Stimulated activated CD4-positive, alpha-beta T cell treated with anti-CD3 and anti-CD28 coated beads, Interleukin-12 subunit alpha, Interleukin-12 subunit beta, amount 100 ng/mL, for 4 hours (primary cell): ENCODE measurements around the gene S100A9.
A peak's percentile ranks its signal among the peaks of the same experiment; 100 is the strongest.
"Not testable (repeated sequence)": the region's sequence is repeated elsewhere in the genome, so short reads cannot be mapped to it uniquely, and the experiment has no call there.

ENCODE experiments used
- DNase-seq: peaks from one replicate; pipeline ENCODE4 v3.0.0-alpha.2; 2020

Gene S100A9

GRCh38 chr1:153345187-153346076 lies 12.2 kb upstream of the S100A9 start:
- no peak for DNase-seq

GRCh38 chr1:153346077-153346723 lies 11.5 kb upstream of the S100A9 start:
- no peak for DNase-seq

GRCh38 chr1:153347049-153347448 lies 10.6 kb upstream of the S100A9 start:
- not testable (repeated sequence) for DNase-seq

GRCh38 chr1:153347856-153348255 lies 9.8 kb upstream of the S100A9 start:
- DNase-seq, result no peak

- no peak for DNase-seq
These were observed 8.9 kb upstream of the S100A9 start, which contains the start of gene PGLYRP4 for GRCh38 chr1:153348511-153349362. Gene PGLYRP4 (minus strand): TSS chr1:153348841. CDS start chr1:153347932, 909 bp downstream.

GRCh38 chr1:153349363-153350320 lies 8.0 kb upstream of the S100A9 start:
- no peak for DNase-seq

GRCh38 chr1:153350321-153350957 lies 7.2 kb upstream of the S100A9 start:
- DNase-seq, result no peak

- DNase-seq, result peak; percentile 58
These were observed 5.1 kb upstream of the S100A9 start for GRCh38 chr1:153352523-153352922.

- no peak for DNase-seq
These were observed 4.3 kb upstream of the S100A9 start for GRCh38 chr1:153353226-153353947.

GRCh38 chr1:153354515-153355193 lies 3.0 kb upstream of the S100A9 start:
- DNase-seq, result no peak

GRCh38 chr1:153355445-153356071 lies 2.1 kb upstream of the S100A9 start:
- peak; percentile 25 for DNase-seq

- no peak for DNase-seq
These were observed 1.1 kb upstream of the S100A9 start for GRCh38 chr1:153356392-153357075.

- no peak for DNase-seq
These were observed 390 bp upstream of the S100A9 start for GRCh38 chr1:153357076-153357852.

GRCh38 chr1:153358691-153358975 lies 979 bp downstream of the S100A9 start:
- no peak for DNase-seq

GRCh38 chr1:153359241-153359640 lies 1.6 kb downstream of the S100A9 start:
- no peak for DNase-seq

GRCh38 chr1:153360190-153360589 lies 2.5 kb downstream of the S100A9 start:
- no peak for DNase-seq

GRCh38 chr1:153360592-153361479 lies 3.2 kb downstream of the S100A9 start:
- no peak for DNase-seq
